Keratinocyte (primary cell): ENCODE data around the gene LAT. TPM values are rescaled to one million over a fixed set of nuclear protein-coding genes. Genes with fewer than 3 reads are reported as not detected.

Experiments used
- DNase-seq: peaks from one replicate; pipeline ENCODE4 v3.0.0-alpha.2; 2011; ENCODE audit warnings: low read depth, missing footprints, low spot score
- FAIRE-seq: peaks from 2 replicates; lab custom pipeline; 2011; peaks lifted over from hg19 to GRCh38; lab: Jason Lieb, UNC
- H2AFZ ChIP-seq: 2 replicates; pipeline ENCODE4 v1.6.0; 2012; ENCODE audit warnings: low read length, control low read depth, inconsistent platforms; ENCODE audit not compliant: control insufficient read depth
- H3K27ac ChIP-seq: 2 replicates; pipeline ENCODE4 v1.5.1; 2011; ENCODE audit warnings: low read length; ENCODE audit not compliant: control insufficient read depth, insufficient read depth
- H3K27me3 ChIP-seq: 3 replicates; pipeline ENCODE4 v1.6.0; 2011; ENCODE audit warnings: low read length; ENCODE audit not compliant: control insufficient read depth, insufficient read depth; ENCODE audit errors: extremely low read depth
- H3K36me3 ChIP-seq, 2 experiments: 2 replicates in 1 of 2; 3 replicates in 1 of 2; pipeline ENCODE4 v1.5.1; 2011; ENCODE audit warnings: low read length in 2 of 2, mild to moderate bottlenecking in 1 of 2; ENCODE audit not compliant: control insufficient read depth in 2 of 2, insufficient read depth in 2 of 2; ENCODE audit errors: extremely low read depth in 1 of 2
- H3K4me1 ChIP-seq: 3 replicates; pipeline ENCODE4 v1.5.1; 2011; ENCODE audit warnings: low read length; ENCODE audit not compliant: control insufficient read depth, insufficient read depth; ENCODE audit errors: extremely low read depth
- H3K4me2 ChIP-seq: 3 replicates; pipeline ENCODE4 v1.6.0; 2011; ENCODE audit warnings: low read depth, low read length; ENCODE audit not compliant: control insufficient read depth, insufficient read depth; ENCODE audit errors: extremely low read depth
- H3K4me3 ChIP-seq, 3 experiments: fragments of 200-600 bp in 1 of 3; sonication (generic) in 1 of 3; 2 replicates in 2 of 3; 3 replicates in 1 of 3; pipeline ENCODE4 v1.5.1; 2011 to 2016; ENCODE audit warnings: low read length in 3 of 3, mild to moderate bottlenecking in 3 of 3, control low read depth in 2 of 3, inconsistent platforms in 1 of 3, low read depth in 1 of 3, mixed read lengths in 1 of 3, mixed run types in 1 of 3, moderate library complexity in 1 of 3; ENCODE audit not compliant: control insufficient read depth in 2 of 3, insufficient read depth in 2 of 3; ENCODE audit errors: extremely low read depth in 1 of 3
- H3K79me2 ChIP-seq: 2 replicates; pipeline ENCODE4 v1.6.0; 2012; ENCODE audit warnings: low read length; ENCODE audit not compliant: control insufficient read depth, insufficient read depth
- H3K9ac ChIP-seq: 3 replicates; pipeline ENCODE4 v1.6.0; 2011; ENCODE audit warnings: low read length; ENCODE audit not compliant: control insufficient read depth, insufficient read depth; ENCODE audit errors: extremely low read depth
- H3K9me1 ChIP-seq: 3 replicates; pipeline ENCODE4 v1.6.0; 2011; ENCODE audit warnings: low read length; ENCODE audit not compliant: control insufficient read depth, insufficient read depth; ENCODE audit errors: extremely low read depth
- H3K9me3 ChIP-seq: 2 replicates; pipeline ENCODE4 v1.5.1; 2012; ENCODE audit warnings: low read depth, low read length; ENCODE audit not compliant: control insufficient read depth
- H4K20me1 ChIP-seq: 3 replicates; pipeline ENCODE4 v1.6.0; 2011; ENCODE audit warnings: low read length; ENCODE audit not compliant: control insufficient read depth, insufficient read depth; ENCODE audit errors: extremely low read depth
- EZH2 ChIP-seq: IDR thresholded peaks from one replicate; pipeline ENCODE4 v1.6.1; 2012; ENCODE audit warnings: inconsistent platforms, mild to moderate bottlenecking, low read length, moderate library complexity
- dilution Hi-C: fragments of 300-500 bp; cut with MboI; formaldehyde crosslinking; loops from one replicate; pipeline ENCODE4 v1.7.0; 2020; ENCODE audit warnings: low sequenced_read_pairs; ENCODE audit not compliant: extremely low pct_ligation_motif_present
- polyA plus RNA-seq, 5 experiments: library from polyadenylated mRNA; depleted of rRNA in 3 of 5; stranded (reverse) in 3 of 5; stranded (forward) in 1 of 5; unstranded in 1 of 5; fragments of >200 nt; gene quantifications; 1 replicate in 1 of 5; 2 replicates in 3 of 5; 3 replicates in 1 of 5; pipeline versions ENCODE4 v1.2.1 to v1.2.3, GENCODE V29; 2011 to 2012; ENCODE audit warnings: missing spikeins in 2 of 5, low read depth in 1 of 5, low replicate concordance in 1 of 5
- TF ChIP-seq, protein P1 (sequence below), 3 experiments: IDR thresholded peaks in 1 of 3; conservative IDR thresholded peaks in 1 of 3; optimal IDR thresholded peaks in 1 of 3; 2 replicates in 2 of 3; 3 replicates in 1 of 3; pipeline versions ENCODE3 to v1.5.1; 2011; ENCODE audit warnings: low read length in 3 of 3, mild to moderate bottlenecking in 3 of 3, moderate library complexity in 2 of 3, control low read depth in 1 of 3, inconsistent platforms in 1 of 3; ENCODE audit not compliant: insufficient read depth in 2 of 3; ENCODE audit errors: extremely low read depth in 1 of 3

Gene LAT
- polyA plus RNA-seq, 1 donor (not counting 4 experiments of a cell fraction or from before 2014, with no cell fraction given) = 1.2 TPM

DNA sequence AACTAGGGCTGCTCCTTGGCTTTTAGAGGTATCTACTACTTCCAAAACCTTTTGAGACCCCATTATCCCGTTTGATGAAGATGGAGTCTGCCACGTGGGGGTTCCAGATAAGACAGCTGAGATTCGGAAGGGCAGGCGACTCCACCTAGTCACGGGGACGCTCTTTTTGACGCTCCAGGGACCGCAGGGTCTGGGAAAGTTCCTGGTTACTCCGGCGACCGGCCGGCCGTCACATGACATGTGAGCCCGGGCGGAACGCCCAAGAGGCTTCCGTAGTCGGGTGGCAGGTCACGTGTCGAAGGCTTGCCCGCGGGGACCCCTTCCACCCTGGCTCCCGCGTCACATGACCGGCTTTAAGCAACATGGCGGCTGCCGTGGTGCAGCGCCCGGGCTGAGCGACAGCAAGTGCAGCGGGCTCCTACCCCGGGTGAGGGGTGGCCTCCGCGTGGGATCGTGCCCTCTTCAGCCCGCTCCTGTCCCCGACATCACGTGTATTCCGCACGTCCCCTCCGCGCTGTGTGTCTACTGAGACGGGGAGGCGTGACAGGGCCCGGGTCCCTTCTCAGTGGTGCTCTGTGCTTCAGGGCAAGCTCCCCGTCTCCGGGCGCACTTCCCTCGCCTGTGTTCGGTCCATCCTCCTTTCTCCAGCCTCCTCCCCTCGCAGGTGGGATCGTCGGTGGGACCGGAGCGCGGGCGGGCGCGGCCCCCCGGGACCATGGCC lies 10.3 kb upstream of the LAT start, which contains the start of gene SPNS1:
Gene SPNS1, plus strand, starts transcription at position 342 of the 721 bp plus-strand sequence. Its CDS starts 374 bp downstream, at position 716.
- Histone ChIP-seq H3K9me1 (no peaks in the 10 kb centered on the region), H4K20me1 (no peaks in the 10 kb centered on the region), H2AFZ (peak within 1 kb of the TSS; percentile 98), H3K27ac (peak within 1 kb of the TSS; percentile 89), H3K4me2 (peak within 1 kb of the TSS; percentile 94), H3K36me3 (peaks cover 9 to 15% of the 10 kb centered on the region in 2 experiments), H3K27me3 (no peaks in the 10 kb centered on the region), H3K9ac (peak within 1 kb of the TSS; percentile 88), H3K4me1 (peaks cover 8% of the 10 kb centered on the region), H3K9me3 (no peaks in the 10 kb centered on the region), H3K79me2 (peaks cover 20% of the 10 kb centered on the region), H3K4me3 (peak within 1 kb of the TSS; percentile 79 to 85 (median 84))
- no peak for TF ChIP-seq EZH2
- TF ChIP-seq, protein P1, sequence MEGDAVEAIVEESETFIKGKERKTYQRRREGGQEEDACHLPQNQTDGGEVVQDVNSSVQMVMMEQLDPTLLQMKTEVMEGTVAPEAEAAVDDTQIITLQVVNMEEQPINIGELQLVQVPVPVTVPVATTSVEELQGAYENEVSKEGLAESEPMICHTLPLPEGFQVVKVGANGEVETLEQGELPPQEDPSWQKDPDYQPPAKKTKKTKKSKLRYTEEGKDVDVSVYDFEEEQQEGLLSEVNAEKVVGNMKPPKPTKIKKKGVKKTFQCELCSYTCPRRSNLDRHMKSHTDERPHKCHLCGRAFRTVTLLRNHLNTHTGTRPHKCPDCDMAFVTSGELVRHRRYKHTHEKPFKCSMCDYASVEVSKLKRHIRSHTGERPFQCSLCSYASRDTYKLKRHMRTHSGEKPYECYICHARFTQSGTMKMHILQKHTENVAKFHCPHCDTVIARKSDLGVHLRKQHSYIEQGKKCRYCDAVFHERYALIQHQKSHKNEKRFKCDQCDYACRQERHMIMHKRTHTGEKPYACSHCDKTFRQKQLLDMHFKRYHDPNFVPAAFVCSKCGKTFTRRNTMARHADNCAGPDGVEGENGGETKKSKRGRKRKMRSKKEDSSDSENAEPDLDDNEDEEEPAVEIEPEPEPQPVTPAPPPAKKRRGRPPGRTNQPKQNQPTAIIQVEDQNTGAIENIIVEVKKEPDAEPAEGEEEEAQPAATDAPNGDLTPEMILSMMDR (optimal IDR thresholded peaks at IDR 0.05 in 1 of 3, IDR thresholded peaks at IDR 0.05 in 1 of 3, conservative IDR thresholded peaks at IDR 0.05 in 1 of 3; ENCODE audit: extremely low read depth in 1 of 3, insufficient read depth in 2 of 3, low read length in 3 of 3) = no peak
- no peak for FAIRE-seq
- dilution Hi-C loops = no loop called here
- DNase-seq = peak; percentile 75

DNA sequence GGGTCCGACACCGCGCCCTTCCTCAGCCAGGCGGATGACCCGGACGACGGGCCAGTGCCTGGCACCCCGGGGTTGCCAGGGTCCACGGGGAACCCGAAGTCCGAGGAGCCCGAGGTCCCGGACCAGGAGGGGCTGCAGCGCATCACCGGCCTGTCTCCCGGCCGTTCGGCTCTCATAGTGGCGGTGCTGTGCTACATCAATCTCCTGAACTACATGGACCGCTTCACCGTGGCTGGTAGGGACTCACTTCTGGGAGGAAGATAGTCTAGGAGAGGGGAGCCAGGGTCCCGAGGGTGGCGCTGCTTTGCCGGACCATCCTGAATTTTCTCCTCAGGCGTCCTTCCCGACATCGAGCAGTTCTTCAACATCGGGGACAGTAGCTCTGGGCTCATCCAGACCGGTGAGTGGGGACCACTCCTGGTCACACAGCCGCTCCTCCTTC lies 9.7 kb upstream of the LAT start:
- peak overlapping the region; percentile 79 to 85 (median 84) for H3K4me3 ChIP-seq
- no peaks in the 10 kb centered on the region for H3K9me3 ChIP-seq
- H2AFZ ChIP-seq = peak overlapping the region; percentile 98
- H3K27ac ChIP-seq = peak overlapping the region; percentile 89
- H3K9me1 ChIP-seq = no peaks in the 10 kb centered on the region
- no peak for FAIRE-seq
- H3K4me2 ChIP-seq = peak overlapping the region; percentile 94
- DNase-seq = no peak
- H3K27me3 ChIP-seq = no peaks in the 10 kb centered on the region
- dilution Hi-C loops = no loop called here
- H3K9ac ChIP-seq = peak overlapping the region; percentile 88
- peaks cover 8% of the 10 kb centered on the region for H3K4me1 ChIP-seq
- TF ChIP-seq EZH2 = no peak
- TF ChIP-seq, protein P1 (optimal IDR thresholded peaks at IDR 0.05 in 1 of 3, IDR thresholded peaks at IDR 0.05 in 1 of 3, conservative IDR thresholded peaks at IDR 0.05 in 1 of 3; ENCODE audit: extremely low read depth in 1 of 3, insufficient read depth in 2 of 3, low read length in 3 of 3) = no peak
- peaks cover 9 to 15% of the 10 kb centered on the region in 2 experiments for H3K36me3 ChIP-seq
- H4K20me1 ChIP-seq = no peaks in the 10 kb centered on the region
- H3K79me2 ChIP-seq = peaks cover 20% of the 10 kb centered on the region
